ENCODE results near the gene HLA-DMA. TPM values are rescaled to one million over a fixed set of nuclear protein-coding genes. Genes with fewer than 3 reads are reported as not detected.

HLA-DMA gene
- total and polyA plus RNA-seq, 9 of the 15 experiments (the other 6 are each of a cell fraction or from before 2014, with no cell fraction given): 0.13 to 0.83 (median 0.51) TPM

DNA sequence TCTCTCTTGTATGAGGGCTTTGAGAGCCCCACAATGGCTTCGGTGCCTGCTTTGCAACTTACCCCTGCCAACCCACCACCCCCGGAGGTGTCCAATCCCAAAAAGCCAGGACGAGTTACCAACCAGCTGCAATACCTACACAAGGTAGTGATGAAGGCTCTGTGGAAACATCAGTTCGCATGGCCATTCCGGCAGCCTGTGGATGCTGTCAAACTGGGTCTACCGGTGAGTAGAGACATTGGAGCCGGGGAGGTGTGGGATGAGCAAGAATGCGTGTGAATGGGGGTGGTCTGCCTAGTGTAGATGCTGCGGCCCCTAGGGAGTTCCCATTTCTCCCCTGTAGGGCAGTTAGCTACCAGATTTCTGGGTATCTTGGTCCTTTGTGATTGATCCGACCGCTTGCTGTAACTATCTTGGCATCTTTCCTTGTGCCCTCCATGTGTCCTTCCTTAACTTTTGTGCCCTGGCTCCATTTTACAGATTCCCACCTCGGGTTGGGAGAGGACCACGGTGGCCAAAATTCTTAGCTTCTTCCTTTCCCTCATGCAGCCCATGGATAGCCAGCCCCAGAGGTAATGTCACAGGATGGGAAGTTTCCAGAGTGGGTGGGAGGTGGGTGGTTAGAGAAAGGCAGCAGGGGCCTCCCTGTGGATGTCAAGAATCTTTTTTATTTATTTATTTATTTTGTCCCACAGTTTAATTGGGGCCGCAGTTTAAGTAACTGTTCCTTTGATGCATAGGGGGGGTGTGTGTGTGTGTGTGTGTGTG is 21.8 kb upstream of the HLA-DMA start (continued):
- peak; percentile 23; the same call in 1 of the 2 replicates for TF ChIP-seq EGR1 (conservative IDR thresholded peaks at IDR 0.05)
- peak; percentile 77 for TF ChIP-seq RBFOX2 (IDR thresholded peaks at IDR 0.05; ENCODE audit: low read depth, low read length)
- no peak for TF ChIP-seq ETV6 (IDR thresholded peaks at IDR 0.05; ENCODE audit: borderline replicate concordance in 1 of 2, low read depth in 2 of 2, low read length in 1 of 2)
- 0 out of 2 replicates have a peak, but pooled peaks have one; percentile 21 for TF ChIP-seq ETV6 (CRISPR knock-in tag; IDR thresholded peaks at IDR 0.05; ENCODE audit: borderline replicate concordance)
- TF ChIP-seq, protein P1, sequence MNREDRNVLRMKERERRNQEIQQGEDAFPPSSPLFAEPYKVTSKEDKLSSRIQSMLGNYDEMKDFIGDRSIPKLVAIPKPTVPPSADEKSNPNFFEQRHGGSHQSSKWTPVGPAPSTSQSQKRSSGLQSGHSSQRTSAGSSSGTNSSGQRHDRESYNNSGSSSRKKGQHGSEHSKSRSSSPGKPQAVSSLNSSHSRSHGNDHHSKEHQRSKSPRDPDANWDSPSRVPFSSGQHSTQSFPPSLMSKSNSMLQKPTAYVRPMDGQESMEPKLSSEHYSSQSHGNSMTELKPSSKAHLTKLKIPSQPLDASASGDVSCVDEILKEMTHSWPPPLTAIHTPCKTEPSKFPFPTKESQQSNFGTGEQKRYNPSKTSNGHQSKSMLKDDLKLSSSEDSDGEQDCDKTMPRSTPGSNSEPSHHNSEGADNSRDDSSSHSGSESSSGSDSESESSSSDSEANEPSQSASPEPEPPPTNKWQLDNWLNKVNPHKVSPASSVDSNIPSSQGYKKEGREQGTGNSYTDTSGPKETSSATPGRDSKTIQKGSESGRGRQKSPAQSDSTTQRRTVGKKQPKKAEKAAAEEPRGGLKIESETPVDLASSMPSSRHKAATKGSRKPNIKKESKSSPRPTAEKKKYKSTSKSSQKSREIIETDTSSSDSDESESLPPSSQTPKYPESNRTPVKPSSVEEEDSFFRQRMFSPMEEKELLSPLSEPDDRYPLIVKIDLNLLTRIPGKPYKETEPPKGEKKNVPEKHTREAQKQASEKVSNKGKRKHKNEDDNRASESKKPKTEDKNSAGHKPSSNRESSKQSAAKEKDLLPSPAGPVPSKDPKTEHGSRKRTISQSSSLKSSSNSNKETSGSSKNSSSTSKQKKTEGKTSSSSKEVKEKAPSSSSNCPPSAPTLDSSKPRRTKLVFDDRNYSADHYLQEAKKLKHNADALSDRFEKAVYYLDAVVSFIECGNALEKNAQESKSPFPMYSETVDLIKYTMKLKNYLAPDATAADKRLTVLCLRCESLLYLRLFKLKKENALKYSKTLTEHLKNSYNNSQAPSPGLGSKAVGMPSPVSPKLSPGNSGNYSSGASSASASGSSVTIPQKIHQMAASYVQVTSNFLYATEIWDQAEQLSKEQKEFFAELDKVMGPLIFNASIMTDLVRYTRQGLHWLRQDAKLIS (CRISPR knock-in tag; IDR thresholded peaks at IDR 0.05): peak; percentile 37; the same call in 1 of the 2 replicates

Data from K562 (cell line).